ENCODE data around the gene SLC47A1.
"Not testable (repeated sequence)": the region's sequence is repeated elsewhere in the genome, so short reads cannot be mapped to it uniquely, and the experiment has no call there.

SLC47A1 gene

DNA sequence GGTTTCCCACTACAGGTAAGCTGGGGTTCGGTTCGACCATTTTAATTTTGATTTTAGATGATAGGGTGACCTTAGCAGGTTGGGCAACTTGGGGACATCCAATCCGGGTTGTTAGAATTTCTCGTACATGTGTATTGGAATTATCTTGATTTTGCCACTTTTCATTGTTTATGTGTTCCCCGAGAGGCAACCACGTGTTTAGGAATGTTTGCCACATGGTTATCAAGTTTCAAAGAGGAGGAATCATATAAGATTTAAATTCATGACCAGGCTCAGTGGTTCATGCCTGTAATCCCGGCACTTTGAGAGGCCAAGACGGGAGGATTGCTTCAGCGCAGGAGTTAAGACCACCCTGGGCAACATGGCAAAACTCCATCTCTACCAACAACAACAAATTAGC, 10.0 kb upstream of the SLC47A1 start:
- no peak for DNase-seq

DNA sequence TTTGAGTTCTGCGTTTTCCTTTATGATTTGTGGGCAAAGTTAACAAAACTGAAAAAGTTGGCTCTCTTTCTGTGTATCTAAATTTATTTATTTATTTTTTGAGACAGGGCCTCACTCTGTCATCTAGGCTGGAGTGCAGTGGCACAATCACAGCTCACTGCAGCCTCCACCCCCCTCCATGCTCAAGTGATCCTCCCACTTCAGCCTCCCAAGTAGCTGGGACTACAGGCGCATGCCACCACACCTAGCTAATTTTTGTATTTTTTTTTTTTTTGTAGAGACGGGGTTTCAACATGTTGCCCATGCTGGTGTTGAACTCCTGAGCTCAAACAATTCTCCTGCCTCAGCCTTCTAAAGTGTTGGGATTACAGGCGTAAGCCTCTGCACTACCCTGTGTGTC, 6.7 kb upstream of the SLC47A1 start:
- not testable (repeated sequence) for DNase-seq

DNA sequence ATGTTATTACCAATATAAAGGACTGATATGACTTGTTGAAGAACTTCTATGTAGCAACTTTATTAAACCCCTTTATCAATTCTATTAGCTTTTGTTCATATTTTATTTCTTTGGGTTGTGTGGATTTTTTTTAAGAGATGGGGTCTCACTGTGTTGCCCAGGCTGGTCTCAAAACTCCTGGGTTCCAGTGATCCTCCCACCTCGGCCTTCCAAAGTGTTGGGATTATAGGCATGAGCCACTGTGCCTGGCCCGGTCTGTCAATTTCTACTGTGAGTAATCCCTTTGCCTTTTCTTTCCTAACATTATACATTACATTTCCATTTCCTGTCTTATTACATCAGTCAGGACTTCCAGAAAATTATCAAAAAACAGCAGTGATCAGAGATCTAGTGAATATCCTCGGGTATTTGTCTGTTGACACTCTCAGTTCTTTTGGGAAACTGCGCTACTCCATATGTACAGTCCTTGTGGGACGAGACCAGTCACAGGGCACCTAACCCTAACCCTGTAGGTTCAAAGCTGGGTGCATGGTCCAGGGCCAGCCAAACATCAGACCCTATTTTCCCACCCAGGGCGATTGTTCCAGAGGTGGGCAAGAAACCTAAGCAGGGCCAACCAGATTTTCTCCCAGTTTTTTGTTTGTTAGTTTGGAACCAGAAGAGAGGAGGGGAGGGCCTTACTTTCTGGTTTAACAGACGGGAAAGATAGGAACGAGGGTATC, 1.7 kb upstream of the SLC47A1 start:
- DNase-seq: no peak

DNA sequence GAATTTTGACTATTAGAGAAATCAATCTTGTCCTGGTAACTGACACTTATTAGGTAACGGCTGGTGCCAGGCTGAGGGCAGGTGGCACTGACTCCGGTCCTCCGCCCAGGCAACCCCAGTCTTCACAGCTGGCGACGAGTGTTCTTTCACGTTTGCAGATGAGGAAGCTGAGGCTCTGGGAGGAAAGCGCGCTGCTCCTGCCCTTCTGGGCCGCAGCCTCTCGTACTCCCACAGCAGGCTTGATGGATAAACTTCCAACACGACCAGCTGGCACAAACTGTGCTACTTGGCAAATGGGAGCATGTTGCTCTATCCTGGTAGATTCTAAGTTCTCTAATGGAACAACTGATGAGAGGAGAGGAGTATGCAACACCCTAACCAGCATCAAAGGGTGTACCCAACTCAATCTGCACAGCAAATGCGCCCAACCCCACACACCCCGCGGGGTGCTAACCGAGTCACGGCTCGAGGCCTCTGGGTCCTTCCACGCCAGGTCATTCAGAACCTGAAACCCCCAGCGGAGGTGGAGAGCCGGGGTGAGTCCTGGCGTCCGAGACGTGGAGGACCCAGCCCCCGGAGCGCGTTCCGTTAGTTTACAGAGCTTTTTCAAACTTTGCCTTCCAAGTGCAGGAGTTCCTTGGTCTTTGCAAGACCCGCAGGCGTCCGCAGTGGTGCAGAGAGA, 477 bp upstream of the SLC47A1 start:
- DNase-seq: no peak

DNA sequence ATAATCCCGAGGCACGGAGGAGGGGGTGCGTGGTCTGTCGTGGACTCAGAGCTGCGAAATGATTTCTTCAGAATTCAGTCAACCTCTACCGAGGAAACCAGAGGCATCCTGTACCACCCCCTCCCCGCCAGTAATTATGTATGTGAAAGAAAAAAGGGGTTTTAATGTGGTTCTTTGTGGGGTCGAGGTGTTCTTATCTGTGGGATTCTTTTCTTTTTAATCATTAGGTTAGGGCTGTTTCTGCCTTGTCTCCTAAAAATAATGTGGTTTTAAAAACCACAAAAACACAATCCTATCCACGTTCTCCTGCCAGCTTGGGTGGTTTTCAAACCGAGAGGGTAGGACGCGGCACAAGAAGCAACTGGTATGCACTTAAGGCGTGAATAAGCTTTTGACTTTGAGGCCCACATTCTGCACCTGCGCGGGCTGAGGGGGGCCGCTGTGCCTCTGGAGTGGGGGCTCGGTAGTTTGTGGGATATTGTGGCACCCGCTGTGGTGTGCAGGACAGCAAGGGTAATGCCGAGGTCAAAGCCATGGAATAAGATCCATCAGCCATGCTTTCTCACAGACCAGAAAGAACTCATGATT, 1.0 kb downstream of the SLC47A1 start:
- no peak for DNase-seq

DNA sequence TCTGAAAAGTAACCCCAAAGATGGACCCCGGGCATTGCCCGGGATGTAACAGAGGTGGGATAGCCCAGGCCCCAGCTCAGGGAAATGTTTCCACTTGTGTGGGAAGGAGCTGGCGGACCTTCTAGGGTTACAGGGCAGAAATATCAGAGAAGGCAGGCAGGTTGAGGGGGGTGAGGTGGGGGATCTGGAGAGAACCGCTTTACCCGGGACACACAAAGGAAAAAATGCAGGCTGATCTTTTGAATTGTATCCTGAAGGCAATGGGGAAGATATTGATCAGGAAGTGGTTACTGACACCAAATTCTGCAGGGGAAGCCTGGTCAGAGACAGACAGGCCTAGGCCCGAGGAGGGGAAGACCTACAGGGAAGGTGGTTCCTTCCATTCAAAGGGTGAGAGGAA, 3.5 kb downstream of the SLC47A1 start:
- no peak for DNase-seq

DNA sequence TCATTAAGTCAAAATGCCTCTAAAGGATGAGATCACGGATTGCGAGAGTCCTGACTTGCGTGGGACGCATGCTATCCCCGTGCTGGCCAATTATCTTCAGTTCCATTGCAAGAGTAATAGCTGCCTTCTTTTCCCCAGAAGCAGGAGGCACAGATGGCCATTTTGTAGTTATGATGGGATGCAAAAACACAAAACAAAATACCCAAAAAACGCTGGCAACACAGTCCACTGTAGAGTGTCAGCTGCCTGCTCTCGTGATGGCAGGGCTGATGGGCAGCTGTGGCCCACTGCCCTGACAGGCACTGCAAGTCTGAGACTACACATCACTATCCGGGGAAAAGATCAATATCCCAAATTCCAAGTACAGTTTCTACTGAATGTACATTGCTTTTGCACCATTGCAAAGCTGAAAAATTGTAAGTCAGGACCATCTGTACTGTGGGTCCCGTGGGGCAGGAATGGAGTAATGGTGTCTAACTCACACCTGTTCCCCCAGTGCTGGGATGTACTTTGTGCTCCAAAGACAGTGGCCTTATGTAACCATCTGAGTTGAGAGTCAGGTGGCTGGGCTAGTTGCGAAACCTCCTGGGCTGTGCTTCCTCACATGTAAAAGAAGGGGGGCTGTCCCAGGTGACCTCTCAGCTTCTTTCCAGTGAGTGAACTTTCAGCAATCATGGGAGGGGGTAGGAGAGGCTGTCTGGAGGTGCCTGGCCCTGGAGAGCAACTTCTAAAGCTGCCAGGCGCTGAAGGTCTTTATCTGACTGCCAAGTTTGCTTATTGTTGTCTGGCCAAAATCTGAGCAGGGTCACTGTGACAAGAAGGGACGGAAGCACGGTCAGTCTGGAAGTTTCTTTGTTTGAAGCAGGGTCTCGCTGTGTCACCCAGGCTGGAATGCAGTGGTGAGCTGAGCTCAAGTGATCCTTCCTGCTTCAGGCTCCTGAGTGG, 4.7 kb downstream of the SLC47A1 start:
- DNase-seq: no peak

DNA sequence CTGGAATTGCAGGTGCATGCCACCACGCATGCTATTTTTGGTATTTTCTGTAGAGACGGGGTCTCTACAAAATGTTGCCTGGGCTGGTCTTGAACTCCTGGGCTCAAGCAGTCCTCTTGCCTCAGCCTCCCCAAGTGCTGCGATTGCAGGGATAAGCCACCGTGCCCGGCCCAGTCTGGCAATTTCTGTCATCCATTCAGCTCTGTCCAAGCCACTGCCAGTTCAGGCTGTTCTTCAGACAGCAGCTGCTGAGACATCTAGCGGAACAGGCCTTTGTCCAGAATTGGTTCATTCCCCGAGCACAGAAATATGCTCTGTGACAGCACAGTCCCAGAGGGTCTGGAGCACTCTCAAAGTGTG, 5.4 kb downstream of the SLC47A1 start:
- DNase-seq: no peak

DNA sequence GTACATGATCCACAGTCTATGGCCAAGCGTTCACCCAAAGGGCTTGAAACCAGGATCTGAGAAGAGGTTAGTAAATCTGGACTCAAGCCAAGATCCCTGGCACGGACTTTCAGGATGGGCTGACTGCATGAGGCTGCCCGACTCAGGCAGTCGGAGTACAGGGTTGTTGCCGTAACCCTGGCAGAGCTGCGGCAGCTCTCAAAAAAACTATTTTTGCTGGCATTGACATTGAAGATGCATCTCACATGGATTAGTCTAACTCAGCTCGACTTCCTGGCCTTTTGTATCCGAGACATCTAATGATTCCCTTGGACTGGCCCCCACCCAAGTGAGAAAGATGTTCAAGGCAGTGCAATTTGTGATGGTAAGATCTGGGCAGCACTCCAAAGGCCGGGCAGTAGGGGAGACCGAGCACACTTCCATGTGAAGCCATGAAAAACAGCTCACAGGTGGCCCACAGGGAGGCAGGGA, 6.2 kb downstream of the SLC47A1 start:
- no peak for DNase-seq

DNA sequence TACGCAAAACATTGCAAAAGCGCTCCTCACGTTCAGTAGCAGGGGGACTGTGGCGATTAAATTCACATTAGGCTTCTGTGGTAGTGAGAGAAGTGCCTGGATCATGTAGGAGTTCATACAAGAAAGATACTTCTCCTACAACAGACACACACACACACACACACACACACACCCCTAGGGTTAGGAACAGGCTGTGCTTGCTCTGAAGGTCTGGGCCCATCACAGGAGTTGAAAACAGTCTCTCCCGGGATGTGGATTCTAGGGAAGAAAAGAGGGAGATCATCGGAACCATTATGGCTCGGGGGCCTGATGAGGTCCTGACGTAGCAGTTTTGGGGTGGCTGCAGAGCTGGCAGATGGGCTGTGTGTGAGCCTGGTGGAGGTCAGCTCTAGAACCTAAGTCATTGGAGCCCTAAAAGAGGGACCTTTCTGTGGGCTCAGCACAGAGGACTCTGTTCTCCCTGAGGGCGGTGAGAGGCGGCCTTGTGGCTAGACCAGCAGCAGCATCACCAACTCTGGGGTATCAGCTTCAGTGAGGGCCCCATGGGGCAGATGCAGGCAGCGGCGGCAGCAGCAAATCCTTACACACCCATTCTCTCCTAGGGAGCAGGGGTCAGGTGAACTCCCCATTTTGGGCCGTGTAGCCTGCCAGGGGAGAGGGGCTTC, 7.2 kb downstream of the SLC47A1 start:
- no peak for DNase-seq

DNA sequence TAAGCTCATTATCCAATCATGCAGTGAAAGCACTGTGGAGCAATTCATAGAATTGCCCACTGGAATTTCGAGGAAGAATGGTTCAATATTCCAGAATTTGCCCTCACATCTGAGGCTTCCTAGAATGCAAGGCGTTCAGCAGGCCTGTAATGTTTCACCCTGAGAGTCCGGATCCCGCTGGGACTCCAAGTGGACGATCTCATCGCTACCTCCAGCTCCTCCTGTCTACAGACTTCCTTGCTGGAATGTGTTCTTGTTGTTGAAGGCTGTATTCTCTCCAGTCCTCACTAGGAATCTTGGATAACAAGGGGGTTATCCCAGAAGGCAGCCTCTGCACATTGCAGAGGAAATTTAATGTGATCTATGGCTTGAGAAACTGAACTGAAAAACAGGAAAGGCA, 7.8 kb downstream of the SLC47A1 start:
- no peak for DNase-seq

DNA sequence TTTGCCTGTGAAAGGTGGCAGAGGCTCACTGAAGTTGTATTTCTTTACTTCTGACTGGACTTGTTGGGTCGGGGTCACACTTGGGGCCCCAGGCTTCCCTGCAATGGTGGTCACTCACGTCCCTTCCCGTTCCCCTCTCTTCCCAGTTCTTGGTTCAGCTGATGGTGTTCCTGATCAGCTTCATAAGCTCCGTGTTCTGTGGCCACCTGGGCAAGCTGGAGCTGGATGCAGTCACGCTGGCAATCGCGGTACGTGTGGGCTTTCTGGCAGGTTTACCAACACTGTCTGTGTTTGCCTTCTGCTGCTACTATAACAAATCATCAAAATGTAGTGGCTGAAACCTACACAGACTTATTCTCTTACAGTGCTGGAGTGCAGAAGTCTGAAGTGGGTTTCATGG, 8.6 kb downstream of the SLC47A1 start:
- DNase-seq: no peak

DNA sequence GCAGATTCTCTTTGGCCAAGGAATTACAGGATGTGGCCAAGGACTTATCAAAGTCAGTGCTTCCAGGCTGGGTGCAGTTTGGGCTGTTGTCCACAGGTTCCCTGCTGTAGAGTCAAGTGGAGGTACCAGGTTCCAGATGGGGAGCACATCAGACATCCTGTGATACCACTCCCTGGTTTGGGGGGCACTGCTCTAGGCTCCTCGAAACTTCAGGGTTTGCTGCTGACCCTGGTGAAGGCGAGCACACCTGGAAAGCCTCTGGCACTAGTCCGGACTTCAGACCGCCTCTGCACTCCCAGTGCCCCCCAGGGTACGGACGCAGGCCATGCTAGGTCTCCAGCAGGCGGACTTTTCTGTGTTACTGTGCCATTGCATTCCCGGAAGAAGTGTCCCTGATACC, 10.7 kb downstream of the SLC47A1 start:
- DNase-seq: no peak

DNA sequence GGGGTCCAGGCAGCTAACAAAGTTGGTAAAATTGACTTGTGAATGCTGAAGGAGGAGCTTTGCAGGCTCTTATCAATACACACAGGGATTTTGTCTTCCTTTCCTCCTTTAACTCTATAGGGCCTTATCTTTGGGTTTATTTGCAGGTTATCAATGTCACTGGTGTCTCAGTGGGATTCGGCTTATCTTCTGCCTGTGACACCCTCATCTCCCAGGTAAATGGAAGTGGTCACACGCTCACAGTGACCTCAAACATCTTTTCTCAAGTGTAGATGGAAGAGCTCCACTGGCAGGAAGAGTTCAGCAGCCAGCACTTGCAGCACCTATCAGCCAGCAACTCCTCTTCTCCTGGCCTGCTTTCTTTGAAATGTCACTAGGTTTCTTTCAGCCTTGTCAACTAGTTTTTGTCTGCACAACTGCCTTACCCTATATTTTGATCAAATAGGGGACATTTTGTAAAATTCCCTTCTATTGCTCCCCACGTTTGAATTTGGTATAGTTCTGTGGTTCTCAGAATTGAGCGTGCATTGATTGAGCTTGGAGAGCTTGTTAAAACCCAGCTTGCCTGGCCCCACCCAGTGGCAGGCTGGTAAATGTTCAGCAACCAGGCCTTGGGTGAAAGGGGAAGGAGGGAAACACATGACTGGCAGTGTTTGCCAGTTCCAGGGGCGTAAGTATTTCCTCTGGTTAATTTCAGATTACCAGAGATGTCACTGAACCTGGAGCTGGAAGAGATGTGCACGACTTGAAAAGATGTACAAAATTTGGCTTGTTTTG, 12.8 kb downstream of the SLC47A1 start:
- DNase-seq: peak; percentile 32

DNA sequence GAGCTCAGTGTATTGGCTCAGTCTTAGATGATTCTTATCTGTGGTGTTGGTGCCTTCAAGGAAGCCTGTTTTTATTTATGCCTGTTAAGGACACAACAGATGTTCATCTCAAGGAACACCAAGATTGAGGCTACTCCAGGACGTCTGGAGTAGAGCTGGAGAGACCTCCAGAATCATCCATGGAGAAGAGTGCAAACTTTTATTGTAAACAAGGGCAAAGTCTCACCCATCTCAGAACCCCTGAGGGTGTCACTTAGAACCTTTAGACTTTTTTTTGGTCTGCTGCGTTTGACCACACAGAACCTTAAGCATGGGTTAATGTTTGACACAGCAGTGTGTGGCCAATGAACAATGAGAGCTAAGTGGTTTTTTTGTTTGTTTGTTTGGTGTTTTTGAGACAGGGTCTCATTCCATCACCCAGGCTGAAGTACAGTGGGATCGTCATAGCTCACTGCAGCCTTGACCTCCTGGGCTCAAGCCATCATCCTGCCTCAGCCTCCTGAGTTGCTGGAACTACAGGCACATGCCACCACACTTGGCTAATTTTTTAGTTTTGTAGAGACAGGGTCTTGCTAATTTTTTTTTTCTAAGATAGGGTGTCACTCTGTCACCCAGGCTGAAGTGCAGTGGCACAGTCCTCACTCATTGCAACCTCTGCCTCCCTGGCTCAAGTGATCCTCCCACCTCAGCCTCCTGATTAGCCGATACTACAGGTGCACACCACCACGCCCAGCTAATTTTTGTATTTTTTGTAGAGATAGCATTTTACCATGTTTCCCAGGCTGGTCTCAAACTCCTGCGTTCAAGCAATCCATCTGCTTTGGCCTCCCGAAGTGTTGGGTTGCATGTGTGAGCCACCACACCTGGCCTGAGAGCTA, 16.3 kb downstream of the SLC47A1 start:
- DNase-seq: no peak

DNA sequence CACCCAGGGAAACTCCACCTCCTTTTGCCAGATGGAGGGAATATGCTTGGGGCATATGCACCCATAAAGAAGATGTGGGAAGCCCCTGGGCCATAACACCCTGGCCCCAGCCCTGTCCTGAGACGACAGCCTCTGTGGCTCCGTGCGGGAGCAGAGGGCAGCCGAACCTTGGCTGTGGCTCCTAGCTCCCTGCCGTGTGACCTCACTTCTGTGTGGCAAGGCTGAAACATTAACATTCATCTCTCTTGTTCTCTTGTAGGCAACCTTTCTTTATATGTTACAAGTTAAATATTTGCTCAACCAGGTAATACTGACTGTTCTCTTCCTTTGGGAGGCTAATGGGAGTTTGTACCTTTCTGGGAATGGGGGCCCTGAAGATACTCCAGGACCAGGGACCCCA, 17.5 kb downstream of the SLC47A1 start:
- no peak for DNase-seq

DNA sequence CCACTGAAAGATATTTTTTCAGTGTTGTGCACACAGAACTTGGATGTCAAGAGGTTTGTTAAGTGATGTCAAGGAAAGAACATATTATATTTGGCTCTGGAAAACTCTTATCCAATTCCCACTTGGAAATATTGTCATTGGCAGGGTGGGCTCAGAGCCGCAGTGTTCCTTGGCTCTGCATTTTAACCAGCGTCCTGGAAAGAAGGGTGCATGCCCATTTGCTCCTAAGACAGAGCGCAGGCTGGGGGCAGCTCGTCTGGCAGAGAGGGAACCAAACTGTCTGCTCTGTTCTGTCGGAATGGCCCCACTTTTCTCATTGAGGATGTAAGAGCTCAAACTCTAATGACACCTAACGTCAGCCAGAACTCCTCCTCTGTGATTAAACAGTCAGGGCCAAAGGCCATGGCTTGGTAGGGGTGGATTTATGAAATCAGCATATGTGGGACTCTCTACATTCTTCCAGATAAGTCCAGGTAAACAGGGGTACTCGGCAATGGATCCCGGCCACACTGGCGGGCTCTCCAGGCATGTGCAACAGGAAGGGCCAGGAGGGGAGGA, 18.0 kb downstream of the SLC47A1 start:
- DNase-seq: no peak

DNA sequence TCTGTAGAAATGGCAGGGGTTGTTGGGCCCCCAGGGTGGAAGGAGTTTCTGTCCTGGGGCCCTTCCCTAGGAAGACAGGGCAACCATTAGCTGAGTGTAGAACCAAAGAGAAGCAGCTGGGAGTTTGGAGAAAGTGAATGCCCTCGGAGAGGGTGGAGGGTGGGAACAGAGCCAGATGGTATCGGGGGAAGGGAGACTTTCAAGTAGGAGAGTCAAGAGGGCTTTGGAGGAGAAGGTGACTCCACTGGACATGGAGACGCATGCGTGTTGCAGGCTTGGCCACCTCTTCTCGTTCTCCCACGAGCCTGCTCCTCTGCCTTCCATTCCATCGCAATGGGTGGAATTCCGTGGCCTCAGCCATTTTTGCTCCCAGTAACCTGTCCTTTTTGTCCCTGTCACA, 19.4 kb downstream of the SLC47A1 start:
- DNase-seq: no peak

DNA sequence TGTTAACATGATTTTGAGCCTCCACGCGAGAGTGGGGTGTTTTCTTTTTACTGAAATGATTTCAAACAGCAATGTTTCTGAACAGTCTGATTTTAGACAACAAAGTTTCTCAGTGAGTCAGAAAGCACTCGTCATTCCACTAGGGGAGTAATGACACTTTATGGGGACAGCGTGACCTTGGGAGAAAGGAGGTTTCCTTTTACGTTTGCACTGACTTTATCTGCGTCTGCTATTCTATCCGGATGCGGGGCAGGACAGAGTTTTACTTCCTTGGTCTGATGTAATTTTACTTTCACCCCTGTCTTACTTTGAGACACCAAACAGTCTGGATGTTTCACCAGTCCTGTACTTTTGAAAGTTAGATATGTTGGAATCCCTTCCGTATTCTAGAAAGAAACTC, 20.7 kb downstream of the SLC47A1 start:
- no peak for DNase-seq

DNA sequence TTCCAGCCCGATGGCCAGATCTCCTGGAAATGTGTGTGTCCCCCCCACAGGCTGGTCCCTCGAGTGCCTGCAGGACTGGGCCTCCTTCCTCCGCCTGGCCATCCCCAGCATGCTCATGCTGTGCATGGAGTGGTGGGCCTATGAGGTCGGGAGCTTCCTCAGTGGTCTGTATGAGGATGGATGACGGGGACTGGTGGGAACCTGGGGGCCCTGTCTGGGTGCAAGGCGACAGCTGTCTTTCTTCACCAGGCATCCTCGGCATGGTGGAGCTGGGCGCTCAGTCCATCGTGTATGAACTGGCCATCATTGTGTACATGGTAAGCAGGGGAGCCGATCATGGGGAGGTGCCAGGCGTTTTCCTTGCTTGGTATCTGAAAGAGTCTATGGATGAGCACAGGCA, 22.1 kb downstream of the SLC47A1 start:
- no peak for DNase-seq

DNA sequence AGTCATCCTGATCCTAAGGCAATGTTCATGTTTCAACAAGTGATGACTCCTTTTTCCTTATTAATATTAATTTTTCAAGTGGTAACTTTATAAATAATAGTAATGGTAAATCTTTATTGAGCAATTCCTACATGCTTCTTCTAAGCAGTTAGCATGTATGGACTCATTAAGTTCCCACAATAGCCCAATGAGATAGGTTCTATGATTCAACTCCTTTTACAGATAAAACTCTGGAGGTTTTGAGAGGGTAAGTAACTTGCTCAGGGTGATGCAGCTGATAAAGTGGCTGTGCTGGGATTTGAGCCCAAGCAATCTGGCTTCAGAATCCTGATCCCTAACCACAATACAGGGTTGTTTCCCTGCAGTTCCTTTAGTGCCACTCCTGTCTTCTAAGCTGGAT, 25.3 kb downstream of the SLC47A1 start:
- no peak for DNase-seq
